T-helper 9 cell (primary cell): Measurements from ENCODE around the gene GYPC.

Source experiments
- DNase-seq: peaks from one replicate; pipeline ENCODE4 v3.0.0-alpha.2; 2020

Gene GYPC

GRCh38 chr2:126732682-126733245 is 76.8 kb downstream of the GYPC start:
- DNase-seq = no peak

- no peak for DNase-seq
These were observed 77.8 kb downstream of the GYPC start for GRCh38 chr2:126733795-126734194.

- DNase-seq = no peak
These were observed 80.3 kb downstream of the GYPC start for GRCh38 chr2:126736133-126736874.

- DNase-seq = no peak
These were observed 83.2 kb downstream of the GYPC start for GRCh38 chr2:126739141-126739540.

GRCh38 chr2:126744640-126745039 is 88.7 kb downstream of the GYPC start:
- no peak for DNase-seq
